ENCODE data around the gene CCDC27. TPM values are rescaled to one million over a fixed set of nuclear protein-coding genes. Genes with fewer than 3 reads are reported as not detected.

CCDC27 gene
- total and polyA plus RNA-seq, 4 donors, result not detected

DNA sequence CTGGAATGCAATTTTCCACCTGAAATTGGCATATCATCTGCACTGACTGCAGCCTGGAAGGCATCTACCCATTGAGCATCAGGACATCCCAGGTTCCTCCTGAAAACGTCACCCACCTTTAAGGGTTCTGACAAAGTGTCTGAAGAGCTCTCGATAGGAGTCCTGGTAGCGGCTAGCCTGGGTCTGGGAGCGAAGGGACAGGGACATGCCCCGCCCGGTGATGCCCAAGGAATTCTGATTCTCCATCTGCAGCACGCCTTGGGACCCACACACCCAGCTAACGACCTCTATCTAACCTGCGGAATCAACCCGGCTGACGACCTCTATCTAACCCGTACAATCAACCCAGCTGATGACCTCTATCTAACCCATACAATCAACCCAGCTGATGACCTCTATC is 13.3 kb upstream of the CCDC27 start:
- H3K27me3 ChIP-seq (ENCODE audit: control insufficient read depth in 4 of 4, insufficient read depth in 4 of 4, low read length in 3 of 4), result no peaks in the 10 kb centered on the region
- no peak overlapping the region for H3K9ac ChIP-seq (ENCODE audit: low read depth in 1 of 2, low read length in 2 of 2)
- DNase-seq (ENCODE audit: low spot score), result no peak
- no peak overlapping the region for H3K27ac ChIP-seq (ENCODE audit: low read depth in 1 of 2, low read length in 2 of 2)
- 94% methylated on average over 12 of the region's 12 CpGs for WGBS
- TF ChIP-seq JUND (IDR thresholded peaks at IDR 0.05) (no peak), GABPA (IDR thresholded peaks at IDR 0.05 in 1 of 2, conservative IDR thresholded peaks at IDR 0.05 in 1 of 2) (no peak), RAD21 (IDR thresholded peaks at IDR 0.05) (no peak), NR2F2 (IDR thresholded peaks at IDR 0.05) (no peak), FOXA1 (IDR thresholded peaks at IDR 0.05) (no peak), RXRA (IDR thresholded peaks at IDR 0.05) (no peak), HNF4A (conservative IDR thresholded peaks at IDR 0.05) (no peak), EGR1 (IDR thresholded peaks at IDR 0.05; ENCODE audit: low read depth in 2 of 2) (no peak), TAF1 (conservative IDR thresholded peaks at IDR 0.05) (no peak), SP1 (IDR thresholded peaks at IDR 0.05) (no peak), HNF4G (IDR thresholded peaks at IDR 0.05) (no peak), YY1 (IDR thresholded peaks at IDR 0.05) (no peak), FOXA2 (IDR thresholded peaks at IDR 0.05) (no peak)
- TF ChIP-seq, protein P1, sequence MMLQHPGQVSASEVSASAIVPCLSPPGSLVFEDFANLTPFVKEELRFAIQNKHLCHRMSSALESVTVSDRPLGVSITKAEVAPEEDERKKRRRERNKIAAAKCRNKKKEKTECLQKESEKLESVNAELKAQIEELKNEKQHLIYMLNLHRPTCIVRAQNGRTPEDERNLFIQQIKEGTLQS (IDR thresholded peaks at IDR 0.05), result no peak
- TF ChIP-seq, protein P2, sequence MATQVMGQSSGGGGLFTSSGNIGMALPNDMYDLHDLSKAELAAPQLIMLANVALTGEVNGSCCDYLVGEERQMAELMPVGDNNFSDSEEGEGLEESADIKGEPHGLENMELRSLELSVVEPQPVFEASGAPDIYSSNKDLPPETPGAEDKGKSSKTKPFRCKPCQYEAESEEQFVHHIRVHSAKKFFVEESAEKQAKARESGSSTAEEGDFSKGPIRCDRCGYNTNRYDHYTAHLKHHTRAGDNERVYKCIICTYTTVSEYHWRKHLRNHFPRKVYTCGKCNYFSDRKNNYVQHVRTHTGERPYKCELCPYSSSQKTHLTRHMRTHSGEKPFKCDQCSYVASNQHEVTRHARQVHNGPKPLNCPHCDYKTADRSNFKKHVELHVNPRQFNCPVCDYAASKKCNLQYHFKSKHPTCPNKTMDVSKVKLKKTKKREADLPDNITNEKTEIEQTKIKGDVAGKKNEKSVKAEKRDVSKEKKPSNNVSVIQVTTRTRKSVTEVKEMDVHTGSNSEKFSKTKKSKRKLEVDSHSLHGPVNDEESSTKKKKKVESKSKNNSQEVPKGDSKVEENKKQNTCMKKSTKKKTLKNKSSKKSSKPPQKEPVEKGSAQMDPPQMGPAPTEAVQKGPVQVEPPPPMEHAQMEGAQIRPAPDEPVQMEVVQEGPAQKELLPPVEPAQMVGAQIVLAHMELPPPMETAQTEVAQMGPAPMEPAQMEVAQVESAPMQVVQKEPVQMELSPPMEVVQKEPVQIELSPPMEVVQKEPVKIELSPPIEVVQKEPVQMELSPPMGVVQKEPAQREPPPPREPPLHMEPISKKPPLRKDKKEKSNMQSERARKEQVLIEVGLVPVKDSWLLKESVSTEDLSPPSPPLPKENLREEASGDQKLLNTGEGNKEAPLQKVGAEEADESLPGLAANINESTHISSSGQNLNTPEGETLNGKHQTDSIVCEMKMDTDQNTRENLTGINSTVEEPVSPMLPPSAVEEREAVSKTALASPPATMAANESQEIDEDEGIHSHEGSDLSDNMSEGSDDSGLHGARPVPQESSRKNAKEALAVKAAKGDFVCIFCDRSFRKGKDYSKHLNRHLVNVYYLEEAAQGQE (IDR thresholded peaks at IDR 0.05), result no peak
- TF ChIP-seq, protein P3, sequence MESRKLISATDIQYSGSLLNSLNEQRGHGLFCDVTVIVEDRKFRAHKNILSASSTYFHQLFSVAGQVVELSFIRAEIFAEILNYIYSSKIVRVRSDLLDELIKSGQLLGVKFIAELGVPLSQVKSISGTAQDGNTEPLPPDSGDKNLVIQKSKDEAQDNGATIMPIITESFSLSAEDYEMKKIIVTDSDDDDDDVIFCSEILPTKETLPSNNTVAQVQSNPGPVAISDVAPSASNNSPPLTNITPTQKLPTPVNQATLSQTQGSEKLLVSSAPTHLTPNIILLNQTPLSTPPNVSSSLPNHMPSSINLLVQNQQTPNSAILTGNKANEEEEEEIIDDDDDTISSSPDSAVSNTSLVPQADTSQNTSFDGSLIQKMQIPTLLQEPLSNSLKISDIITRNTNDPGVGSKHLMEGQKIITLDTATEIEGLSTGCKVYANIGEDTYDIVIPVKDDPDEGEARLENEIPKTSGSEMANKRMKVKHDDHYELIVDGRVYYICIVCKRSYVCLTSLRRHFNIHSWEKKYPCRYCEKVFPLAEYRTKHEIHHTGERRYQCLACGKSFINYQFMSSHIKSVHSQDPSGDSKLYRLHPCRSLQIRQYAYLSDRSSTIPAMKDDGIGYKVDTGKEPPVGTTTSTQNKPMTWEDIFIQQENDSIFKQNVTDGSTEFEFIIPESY (IDR thresholded peaks at IDR 0.05), result no peak
- TF ChIP-seq, protein P4, sequence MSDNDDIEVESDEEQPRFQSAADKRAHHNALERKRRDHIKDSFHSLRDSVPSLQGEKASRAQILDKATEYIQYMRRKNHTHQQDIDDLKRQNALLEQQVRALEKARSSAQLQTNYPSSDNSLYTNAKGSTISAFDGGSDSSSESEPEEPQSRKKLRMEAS (IDR thresholded peaks at IDR 0.05), result no peak
- TF ChIP-seq, protein P5, sequence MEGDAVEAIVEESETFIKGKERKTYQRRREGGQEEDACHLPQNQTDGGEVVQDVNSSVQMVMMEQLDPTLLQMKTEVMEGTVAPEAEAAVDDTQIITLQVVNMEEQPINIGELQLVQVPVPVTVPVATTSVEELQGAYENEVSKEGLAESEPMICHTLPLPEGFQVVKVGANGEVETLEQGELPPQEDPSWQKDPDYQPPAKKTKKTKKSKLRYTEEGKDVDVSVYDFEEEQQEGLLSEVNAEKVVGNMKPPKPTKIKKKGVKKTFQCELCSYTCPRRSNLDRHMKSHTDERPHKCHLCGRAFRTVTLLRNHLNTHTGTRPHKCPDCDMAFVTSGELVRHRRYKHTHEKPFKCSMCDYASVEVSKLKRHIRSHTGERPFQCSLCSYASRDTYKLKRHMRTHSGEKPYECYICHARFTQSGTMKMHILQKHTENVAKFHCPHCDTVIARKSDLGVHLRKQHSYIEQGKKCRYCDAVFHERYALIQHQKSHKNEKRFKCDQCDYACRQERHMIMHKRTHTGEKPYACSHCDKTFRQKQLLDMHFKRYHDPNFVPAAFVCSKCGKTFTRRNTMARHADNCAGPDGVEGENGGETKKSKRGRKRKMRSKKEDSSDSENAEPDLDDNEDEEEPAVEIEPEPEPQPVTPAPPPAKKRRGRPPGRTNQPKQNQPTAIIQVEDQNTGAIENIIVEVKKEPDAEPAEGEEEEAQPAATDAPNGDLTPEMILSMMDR (IDR thresholded peaks at IDR 0.05; ENCODE audit: low read depth, low read length, missing input control), result no peak
- peaks cover 3 to 41% (median 11%) of the 10 kb centered on the region in 4 donors for H3K36me3 ChIP-seq (ENCODE audit: control insufficient read depth in 4 of 4, insufficient read depth in 3 of 4, low read depth in 1 of 4, low read length in 3 of 4)
- no peak overlapping the region for H3K4me3 ChIP-seq (ENCODE audit: low read depth in 1 of 3, low read length in 3 of 3)
- peaks cover 4 to 11% (median 7%) of the 10 kb centered on the region in 4 donors for H3K4me1 ChIP-seq (ENCODE audit: control insufficient read depth in 4 of 4, insufficient read depth in 4 of 4, low read length in 3 of 4)
- no peaks in the 10 kb centered on the region for H3K9me3 ChIP-seq (ENCODE audit: control insufficient read depth in 4 of 4, low read length in 3 of 4)

Data from liver (tissue), 9 donors.